NOMO-1 treated with DMSO at 0.1 percent for 48 hours (cell line): ENCODE results near the gene GALNT15.

ENCODE experiments used
- DNase-seq: peaks from one replicate; lab custom pipeline; 2025; ENCODE audit not compliant: unreplicated experiment; lab: John Stamatoyannopoulos, UW

The GALNT15 gene, protein sequence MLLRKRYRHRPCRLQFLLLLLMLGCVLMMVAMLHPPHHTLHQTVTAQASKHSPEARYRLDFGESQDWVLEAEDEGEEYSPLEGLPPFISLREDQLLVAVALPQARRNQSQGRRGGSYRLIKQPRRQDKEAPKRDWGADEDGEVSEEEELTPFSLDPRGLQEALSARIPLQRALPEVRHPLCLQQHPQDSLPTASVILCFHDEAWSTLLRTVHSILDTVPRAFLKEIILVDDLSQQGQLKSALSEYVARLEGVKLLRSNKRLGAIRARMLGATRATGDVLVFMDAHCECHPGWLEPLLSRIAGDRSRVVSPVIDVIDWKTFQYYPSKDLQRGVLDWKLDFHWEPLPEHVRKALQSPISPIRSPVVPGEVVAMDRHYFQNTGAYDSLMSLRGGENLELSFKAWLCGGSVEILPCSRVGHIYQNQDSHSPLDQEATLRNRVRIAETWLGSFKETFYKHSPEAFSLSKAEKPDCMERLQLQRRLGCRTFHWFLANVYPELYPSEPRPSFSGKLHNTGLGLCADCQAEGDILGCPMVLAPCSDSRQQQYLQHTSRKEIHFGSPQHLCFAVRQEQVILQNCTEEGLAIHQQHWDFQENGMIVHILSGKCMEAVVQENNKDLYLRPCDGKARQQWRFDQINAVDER

DNA sequence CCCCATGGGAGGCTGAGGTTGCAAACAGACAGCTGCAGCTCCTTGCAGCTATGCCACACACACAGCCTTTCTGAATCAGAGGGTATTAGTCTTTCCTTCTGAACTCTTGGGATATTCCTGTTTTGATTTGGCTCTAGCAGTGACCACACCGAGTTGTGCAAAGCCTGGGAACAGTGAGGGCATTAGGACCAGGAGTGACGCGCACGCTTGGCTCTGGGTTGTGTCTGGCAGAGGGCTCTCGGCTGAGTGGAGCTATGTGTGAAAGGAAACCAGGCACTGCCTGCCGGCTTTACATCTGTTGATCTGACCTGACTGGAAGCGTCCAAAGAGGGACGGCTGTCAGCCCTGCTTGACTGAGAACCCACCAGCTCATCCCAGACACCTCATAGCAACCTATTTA, at the start of gene GALNT15:
Gene GALNT15 (plus strand): TSS at position 292 of the 400 bp plus-strand sequence. CDS start 472 bp downstream, outside the sequence.
- DNase-seq: no peak

DNA sequence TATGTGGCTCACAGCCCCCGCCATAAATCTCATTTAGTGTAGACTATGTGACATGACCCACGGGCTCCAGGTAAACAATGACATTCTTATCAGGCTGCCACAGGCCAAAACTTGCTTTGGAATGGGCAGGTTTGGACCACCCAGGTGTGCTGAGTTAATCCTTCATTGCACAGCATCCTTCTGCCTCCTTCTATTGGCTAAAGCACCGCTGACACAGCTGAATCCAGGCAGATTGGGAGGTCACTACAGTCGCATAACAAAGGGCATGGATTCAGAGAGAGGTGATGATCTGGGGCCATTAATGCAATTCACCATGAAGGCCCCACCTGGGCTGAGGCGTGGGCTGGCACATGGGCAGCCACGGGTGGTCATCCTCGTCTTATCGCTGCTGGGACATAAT, 47.8 kb upstream of the GALNT15 start:
- no peak for DNase-seq

DNA sequence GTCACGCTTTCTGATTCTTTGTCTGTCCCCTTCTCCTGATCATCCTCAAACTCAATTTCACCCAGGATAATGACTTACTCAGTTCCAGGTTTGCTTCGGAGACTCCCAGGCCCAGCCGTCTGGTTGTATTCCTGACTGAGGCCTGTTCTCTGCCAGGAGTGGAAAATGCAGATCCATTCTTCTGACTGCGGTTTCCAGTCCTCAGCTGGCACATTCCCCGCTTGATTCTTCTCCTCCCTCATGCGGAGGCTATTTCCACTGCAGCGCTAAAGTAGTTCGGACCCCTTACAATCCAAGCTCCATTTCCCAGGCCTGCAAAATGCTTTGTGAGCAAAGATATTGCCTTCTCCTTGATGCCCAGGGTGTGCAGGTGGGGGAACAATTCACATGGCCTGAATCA, 47.2 kb upstream of the GALNT15 start:
- DNase-seq: no peak

DNA sequence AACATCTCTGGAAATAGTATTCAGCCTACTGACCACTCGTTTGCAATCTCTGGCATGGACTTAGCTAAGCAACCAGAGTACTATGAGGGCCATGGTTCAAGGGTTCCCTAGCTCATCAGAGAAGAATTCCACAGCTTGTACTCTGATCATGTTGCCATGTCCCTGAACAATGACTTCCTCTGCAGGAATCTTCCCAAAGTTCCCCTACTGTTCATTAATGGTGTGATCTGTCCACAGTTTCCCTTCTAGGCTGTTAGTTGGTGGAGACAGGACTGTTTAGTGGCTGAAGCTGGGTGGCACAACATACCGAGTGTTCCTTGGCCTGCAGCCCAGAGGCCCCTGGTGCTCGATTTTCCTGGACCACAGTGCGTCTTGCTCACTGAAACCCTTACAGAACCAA, 44.4 kb upstream of the GALNT15 start:
- DNase-seq: no peak

DNA sequence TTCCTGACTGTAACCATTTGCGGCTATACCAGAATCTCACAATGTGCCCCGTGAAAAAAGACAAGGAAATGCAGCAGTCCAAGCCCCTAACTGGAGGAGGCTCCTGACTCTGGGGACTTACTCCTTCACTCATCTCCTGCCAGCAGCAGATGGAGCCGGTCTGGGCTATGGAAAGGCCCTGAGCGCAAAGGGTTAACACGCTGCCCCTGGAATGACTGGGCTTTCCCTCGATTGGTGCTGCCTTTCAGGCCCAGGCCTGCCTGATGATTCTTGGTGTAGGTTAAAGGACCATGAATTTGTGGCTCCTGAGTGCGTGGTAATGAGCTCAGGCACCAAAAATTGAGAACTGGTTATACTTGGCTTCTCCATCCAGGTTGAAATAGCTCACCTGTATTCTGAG, 42.3 kb upstream of the GALNT15 start:
- DNase-seq: no peak

DNA sequence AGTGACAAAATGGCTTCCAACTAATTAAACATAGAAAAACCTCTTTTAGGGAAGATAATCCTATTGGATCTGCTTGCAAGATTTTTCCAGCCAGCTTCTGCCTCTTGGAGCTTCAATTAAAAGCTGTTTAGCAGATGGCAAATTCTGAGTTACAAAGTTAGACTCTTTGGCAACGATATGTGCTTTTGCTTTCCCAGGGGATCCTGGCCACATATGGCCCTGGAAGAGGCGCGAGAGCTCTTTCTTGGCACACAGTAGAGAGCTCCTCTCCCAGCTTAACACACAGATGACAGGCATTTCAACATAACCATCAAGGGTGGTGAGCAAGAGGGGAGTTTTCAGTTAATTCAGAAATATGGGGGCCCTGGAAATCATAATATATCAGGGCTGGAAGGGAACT, 41.6 kb upstream of the GALNT15 start:
- DNase-seq: no peak

DNA sequence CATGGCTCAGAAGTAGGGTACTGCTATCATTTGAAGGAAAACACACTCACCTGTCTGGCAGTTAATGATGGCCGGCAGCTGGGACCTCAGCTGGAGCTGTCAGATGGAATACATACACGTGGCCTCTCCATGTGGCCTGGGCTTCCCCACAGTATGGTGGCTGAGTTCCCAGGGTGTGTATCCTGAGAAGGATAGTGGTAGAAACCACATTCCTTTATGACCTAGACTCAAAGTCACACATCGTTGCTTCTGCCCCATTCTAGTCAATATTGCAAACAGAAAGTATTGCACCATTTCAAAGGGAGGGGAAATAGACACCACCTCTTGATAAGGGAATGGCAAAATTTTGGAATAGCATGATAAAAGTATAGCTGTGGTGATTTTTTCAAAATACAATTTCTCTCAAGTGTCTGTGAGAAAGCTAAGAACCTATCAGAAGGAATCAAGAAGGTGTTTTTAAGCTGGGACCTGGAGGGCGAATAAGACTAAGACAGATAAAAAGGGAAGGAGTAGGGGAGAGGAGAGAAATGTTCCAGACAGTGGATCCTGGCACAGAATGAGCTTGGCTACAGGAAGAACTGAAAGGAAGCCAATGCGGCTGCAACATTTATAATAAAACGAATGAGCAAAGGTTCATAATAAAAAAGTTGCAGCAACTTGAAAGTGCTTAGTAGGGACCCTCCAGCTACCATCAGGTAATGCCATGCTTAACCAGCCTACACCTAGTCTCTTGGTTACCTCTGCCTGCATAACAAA, 40.1 kb upstream of the GALNT15 start:
- DNase-seq: no peak

DNA sequence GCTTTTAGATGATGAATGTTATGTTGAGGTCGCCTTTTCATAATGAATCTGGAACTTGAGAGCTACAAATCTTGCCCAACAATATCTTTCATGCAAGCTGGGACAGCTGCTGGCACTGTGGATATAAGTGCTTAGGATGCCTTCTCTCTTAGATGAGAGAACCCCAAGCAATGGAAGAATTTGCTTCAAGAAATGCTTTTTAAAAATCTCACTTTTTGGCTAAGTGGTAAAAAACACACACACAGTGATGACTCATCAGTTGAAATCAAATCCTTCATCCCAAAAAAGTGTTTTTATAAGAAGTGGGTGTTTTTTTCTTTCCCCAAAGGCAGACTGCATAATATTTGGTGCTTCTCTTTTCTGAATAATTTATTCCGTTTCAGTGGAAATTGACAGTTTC, 38.4 kb upstream of the GALNT15 start:
- DNase-seq: no peak

DNA sequence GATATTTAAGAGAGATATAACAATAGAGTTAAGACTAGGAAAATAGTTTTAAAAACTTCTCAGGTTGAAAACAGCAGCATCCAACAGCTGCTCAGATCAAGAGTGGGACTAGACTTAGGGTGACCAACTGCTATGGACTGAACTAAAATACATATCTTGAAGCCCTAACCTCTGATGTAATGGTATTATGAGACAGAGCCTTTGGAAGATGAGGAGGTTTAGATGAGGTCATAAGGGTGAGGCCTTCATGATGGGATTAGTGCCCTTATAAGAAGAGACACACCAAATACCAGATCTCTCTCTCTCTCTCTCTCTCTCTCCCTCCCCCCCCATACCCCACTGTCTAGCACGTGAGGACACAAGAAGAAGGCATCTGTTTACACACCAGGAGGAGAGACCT, 37.4 kb upstream of the GALNT15 start:
- DNase-seq: no peak

DNA sequence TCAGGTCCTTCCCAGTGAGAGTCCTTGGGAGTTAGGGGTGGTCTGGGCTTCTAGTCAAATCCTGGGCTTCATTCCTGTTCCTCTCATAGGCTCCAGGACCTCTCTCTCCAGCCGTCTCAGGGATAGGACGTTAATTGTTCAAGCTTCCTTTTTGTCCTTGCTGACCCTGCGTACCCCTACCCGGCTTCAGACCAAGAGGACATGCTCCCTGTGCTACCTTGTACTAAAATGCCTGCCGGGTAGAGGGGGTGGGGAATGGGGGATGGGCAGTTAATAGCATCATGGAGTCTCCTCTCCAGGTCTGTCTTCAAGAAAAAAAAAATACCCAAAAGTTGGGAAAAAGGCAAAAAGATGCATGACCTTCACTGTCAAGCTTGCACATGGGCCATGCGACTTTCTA, 36.5 kb upstream of the GALNT15 start:
- DNase-seq: no peak

DNA sequence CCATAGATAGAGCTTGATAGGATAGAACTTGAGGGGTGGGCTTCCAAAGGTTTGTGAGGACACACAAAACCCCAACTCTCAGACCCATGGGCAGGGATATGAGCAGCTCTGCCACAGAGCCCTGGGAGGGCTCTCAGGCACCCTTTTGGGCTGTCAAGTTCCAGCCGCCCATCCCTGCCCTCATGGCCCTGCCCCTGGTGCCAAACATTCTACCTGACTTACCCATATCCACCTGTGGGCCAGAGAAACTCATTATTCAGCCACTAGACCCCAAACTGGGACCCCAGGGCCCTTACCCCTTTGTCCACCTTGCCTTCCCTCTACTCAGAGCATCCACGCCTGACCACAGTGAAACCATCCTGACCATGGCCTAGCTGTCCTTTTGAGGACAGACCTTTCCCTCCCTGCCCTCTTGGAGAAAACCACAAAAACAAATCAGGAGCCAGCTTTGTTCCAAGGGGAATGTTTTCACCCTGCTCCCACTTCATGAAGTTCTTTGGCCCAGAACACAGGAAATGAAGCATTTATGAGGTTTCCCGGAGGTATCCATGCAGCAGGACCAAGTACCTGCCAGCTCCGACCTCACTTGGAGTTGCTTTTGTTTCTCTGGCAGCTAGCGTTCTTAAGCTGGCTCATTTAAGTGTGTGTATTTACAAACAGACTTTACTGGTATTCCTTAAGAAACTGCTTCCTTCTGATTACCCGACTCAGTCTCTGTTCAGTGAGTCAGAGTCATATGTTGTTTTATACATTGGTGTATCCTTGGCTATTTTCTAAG, 34.2 kb upstream of the GALNT15 start:
- no peak for DNase-seq

DNA sequence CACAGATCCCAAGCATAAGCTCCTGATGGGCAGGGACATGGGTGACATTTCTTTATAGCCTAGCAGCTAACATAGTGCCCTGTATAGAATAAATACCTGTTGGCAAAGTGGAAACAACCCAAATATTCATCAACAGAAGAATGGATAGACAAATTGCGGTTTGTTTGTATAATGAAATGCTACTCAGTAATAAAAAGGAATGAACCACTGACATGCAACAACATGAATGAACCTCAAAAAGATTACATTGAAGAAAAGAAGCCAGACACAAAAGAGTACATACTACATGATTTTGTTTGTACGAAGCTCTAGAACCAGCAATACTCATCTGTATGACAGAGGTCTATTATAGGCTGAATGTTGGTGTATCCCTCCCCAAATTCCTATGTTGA, 33.6 kb upstream of the GALNT15 start:
- DNase-seq: no peak

DNA sequence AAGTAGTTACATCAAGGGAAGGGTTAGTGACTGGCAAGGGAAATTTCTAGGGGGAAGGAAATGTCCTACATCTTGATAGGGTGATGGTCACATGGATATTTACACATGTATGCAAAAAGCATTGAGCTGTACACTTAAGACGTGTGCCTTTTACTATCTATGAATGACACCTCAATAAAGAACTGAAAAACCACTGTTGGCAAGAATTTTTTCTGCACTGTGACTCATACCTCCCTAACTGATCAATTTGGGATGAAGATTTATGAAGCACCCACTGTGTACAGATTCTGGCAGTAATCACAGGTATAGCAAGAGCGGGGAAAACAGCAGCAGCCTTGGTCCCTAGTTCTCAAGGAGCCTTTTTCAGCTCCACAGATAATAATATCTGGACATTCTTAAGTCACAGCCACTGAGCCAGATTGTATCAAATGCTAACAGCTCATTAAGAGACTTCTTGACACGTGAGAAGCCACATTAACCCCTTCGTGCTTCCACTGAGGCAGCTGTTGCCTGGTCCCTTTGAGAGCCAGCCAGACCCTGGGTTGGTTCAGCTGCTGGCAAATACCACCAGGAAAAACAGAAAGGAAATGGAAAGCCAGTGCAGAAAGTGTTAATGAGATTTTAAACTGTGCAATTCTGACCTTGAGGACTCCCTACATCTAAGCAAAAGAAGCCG, 32.0 kb upstream of the GALNT15 start:
- no peak for DNase-seq

DNA sequence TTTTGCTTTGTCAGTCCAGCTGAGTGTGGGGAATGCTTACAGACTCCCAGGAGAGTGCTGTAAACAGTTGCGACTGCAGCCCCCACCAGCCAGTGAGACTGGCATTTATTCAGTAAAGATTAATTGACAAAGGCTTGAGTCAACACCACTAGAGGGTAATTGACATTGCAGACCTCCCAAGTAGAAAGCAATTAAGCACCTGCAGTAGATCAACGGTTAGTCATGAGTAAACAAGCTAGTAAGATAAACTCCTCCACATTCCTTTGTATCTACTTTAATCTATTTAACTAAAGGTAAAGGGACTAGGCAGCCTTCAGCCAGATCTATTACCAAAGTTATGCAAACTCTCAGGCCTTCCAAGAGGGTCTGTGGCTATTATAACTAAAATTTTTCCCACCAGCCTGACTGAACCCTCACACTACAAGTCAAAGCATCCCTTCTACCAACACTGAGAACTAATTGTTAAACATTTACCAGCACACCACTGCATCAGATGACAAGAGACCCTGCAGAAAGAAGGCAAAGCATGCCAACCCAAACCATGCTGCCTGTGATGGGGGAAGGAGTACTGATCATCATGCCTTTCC, 30.5 kb upstream of the GALNT15 start:
- DNase-seq: no peak

DNA sequence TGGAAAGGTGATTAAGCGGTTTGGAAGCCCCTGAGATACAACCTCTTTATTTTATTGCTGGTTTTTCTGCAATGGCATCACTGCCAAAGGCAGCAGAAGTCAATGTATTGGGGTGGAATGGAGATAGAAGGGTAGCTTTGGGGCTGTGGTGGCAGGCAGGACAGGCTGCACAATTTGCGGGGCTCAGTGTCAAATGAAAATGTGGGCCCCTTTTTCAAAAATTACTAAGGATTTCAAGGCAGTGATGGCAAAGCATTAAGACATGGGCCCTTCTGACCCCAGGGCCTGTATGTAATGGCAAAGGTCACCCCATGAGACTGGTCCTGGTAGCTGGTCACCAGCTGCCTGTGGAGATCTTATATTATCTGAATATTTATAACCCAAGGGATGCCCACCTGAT, 29.3 kb upstream of the GALNT15 start:
- no peak for DNase-seq

DNA sequence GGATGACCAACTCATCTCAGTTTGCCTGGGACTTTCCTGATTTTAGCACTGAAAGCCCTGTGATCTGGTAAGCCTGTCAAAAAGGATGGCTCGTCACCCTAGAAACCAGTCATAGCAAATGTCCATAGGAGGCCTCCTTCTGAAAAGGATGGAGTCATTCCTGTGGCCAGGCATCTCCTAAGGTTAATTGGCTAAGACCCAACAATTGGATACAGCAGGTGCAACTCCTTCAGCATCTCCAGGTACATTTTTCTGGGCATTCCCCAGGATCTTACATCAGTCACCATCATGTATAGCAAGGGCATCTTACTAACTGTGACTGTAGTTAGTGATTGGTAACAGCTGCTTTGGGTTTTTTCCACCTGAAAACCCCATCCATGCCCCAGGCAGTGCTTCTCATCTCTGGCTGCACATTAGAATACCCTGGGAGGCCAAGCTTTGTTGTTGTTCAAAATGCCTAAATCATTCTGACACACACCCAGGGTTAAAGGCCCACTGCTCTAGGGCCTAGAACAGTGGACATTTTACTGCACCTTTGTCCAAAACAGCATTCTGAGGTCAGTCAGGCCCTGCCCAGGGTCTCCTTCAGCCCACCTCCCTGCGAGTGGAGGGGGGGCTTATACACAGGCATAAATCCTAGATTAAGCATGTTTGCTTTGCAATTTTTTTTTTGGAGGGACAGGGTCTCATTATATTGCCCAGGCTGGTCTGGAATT, 28.3 kb upstream of the GALNT15 start:
- DNase-seq: no peak

DNA sequence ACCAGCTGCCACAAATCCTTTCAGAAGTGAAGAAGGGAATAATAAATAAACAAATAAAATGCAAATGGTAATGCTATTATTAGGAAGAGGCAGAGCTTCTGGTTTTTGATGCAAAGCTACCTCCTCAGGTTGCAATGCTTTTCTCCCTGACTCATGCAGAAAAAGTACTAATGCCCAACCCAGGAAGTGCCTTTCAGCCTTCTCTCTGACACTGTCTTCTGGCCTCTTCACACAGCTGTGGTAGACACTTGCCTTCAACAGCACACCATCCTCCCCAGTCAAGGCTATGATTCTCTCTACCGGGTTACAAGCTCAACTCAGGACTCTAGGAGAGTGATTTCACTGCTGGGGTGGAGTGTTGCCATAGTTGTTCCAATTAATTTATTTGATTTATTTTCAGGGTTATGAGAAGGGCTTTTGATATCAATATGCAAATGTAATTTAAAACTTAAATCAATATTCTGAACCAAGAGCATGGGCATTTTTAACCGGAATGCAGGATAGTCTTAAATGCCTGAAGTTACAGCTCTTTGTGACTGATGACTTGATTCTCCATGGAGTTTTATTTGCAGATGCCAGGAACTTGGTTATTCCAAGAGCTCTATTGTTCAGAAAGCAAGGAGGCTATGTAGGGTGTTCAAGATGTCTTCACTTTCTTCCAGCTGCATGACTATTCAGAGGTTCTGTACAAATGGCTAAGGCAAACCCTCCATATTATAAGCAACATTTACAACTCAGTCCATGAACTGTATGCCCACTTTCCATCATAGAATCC, 27.1 kb upstream of the GALNT15 start:
- DNase-seq: no peak

DNA sequence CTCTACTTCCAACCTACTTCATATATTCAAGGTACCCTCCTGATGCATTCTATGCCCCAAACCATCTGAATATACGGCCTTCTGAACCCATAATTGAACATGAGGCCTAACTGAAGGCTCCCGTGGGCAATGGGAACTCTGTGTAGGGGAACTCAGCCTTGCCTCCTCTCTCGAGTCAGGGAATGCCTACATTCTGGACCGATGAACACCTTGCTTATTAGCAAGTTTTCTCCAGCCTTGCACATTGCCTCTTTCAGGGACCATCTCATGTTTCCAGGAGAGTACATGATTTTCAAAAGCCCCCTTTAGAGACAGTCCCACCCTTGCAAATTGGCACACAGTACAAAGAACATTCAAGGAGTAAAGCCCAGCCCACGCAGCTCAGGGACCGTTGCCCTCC, 26.3 kb upstream of the GALNT15 start:
- no peak for DNase-seq

DNA sequence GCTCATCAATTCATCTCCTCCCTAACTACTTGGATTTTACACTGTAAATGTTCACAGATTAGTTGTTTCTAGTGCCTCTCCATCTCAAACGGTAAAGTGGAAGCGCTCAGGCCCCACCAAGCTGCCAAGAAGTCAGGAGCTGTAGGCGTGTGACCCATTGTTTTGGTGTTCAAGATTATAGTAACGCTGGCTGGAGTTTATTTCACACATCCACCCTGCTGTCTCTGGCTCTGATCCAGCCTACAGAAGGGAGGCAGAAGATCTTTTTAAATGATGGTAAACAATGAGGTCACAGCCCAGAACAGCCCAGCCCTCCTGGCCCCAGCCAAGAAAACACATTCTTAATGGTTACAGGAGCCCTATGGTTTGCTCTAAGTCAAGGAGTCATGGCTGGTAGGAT, 25.7 kb upstream of the GALNT15 start:
- DNase-seq: no peak
